Stimulated activated naive CD4-positive, alpha-beta T cell (primary cell): ENCODE results near the gene DSE.

Experiments
- DNase-seq, 6 experiments: peaks; one replicate each; lab custom pipeline; 2025; lab: John Stamatoyannopoulos, UW

DSE gene

GRCh38 chr6:116411284-116411623, 40.5 kb downstream of the DSE start:
- DNase-seq: no peak

GRCh38 chr6:116412270-116412669, 41.5 kb downstream of the DSE start:
- DNase-seq: no peak

- DNase-seq: no peak
Observed at GRCh38 chr6:116413357-116413756, 42.6 kb downstream of the DSE start.

- no peak for DNase-seq
Observed at GRCh38 chr6:116417661-116418060, 46.9 kb downstream of the DSE start.

- DNase-seq: no peak
Observed at GRCh38 chr6:116419069-116419786, 48.5 kb downstream of the DSE start.

GRCh38 chr6:116420341-116420740, 49.6 kb downstream of the DSE start:
- DNase-seq: no peak

- DNase-seq: no peak
Observed at GRCh38 chr6:116422238-116422637, 51.5 kb downstream of the DSE start.

- DNase-seq: no peak
Observed at GRCh38 chr6:116424001-116424400, 53.3 kb downstream of the DSE start.

GRCh38 chr6:116426551-116426950, 55.8 kb downstream of the DSE start:
- DNase-seq: no peak

GRCh38 chr6:116429111-116429510, 58.4 kb downstream of the DSE start:
- no peak for DNase-seq

GRCh38 chr6:116430860-116431259, 60.1 kb downstream of the DSE start:
- no peak for DNase-seq

- DNase-seq: no peak
Observed at GRCh38 chr6:116431964-116432595, 61.3 kb downstream of the DSE start.

- no peak for DNase-seq
Observed at GRCh38 chr6:116433206-116433712, 62.5 kb downstream of the DSE start.

- DNase-seq: no peak
Observed at GRCh38 chr6:116434056-116434725, 63.4 kb downstream of the DSE start.

GRCh38 chr6:116436586-116436985, 65.8 kb downstream of the DSE start:
- DNase-seq: no peak

- no peak for DNase-seq
Observed at GRCh38 chr6:116437656-116438055, 66.9 kb downstream of the DSE start.

GRCh38 chr6:116438590-116439448, 68.1 kb downstream of the DSE start:
- DNase-seq: no peak

GRCh38 chr6:116439522-116440051, 68.8 kb downstream of the DSE start:
- DNase-seq: no peak

- no peak for DNase-seq
Observed at GRCh38 chr6:116443105-116443504, 72.4 kb downstream of the DSE start.

- DNase-seq: peak in 2 of 6 experiments; percentile 7 to 27
Observed at GRCh38 chr6:116444092-116444491, 73.3 kb downstream of the DSE start.

GRCh38 chr6:116444575-116444974, 73.8 kb downstream of the DSE start:
- no peak for DNase-seq

- DNase-seq: no peak
Observed at GRCh38 chr6:116445102-116445501, 74.4 kb downstream of the DSE start.
